Fibroblast of mammary gland (primary cell): ENCODE data around the gene PLEKHJ1.

Experiments used
- DNase-seq: peaks from one replicate; pipeline ENCODE4 v3.0.0-alpha.2; 2010; ENCODE audit warnings: low read depth
- H3K4me3 ChIP-seq: 2 replicates; pipeline ENCODE4 v1.5.1; 2011; ENCODE audit warnings: low read depth, mild to moderate bottlenecking, low read length, moderate library complexity; ENCODE audit not compliant: control insufficient read depth
- TF ChIP-seq, protein P1 (sequence below): conservative IDR thresholded peaks from 2 replicates; pipeline ENCODE4 v1.5.1; 2011; ENCODE audit warnings: low read depth, low read length, inconsistent platforms; ENCODE audit not compliant: control insufficient read depth, insufficient read depth

Gene PLEKHJ1

DNA sequence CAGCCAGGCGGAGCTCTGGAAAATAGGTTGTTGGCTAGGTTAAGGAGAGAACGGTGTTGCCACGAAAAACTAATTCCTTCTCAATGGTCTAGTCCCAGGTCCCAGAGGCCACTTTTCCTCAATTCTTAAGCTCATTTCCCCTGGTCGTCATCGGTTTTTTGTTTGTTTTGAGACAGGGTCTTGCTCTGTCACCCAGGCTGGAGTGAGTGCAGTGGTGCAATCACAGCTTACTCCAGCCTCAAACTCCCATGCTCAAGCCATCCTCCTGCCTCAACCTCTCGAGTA, 1.7 kb upstream of the PLEKHJ1 start:
- peak overlapping the region; percentile 76 for H3K4me3 ChIP-seq
- no peak for DNase-seq
- TF ChIP-seq, protein P1, sequence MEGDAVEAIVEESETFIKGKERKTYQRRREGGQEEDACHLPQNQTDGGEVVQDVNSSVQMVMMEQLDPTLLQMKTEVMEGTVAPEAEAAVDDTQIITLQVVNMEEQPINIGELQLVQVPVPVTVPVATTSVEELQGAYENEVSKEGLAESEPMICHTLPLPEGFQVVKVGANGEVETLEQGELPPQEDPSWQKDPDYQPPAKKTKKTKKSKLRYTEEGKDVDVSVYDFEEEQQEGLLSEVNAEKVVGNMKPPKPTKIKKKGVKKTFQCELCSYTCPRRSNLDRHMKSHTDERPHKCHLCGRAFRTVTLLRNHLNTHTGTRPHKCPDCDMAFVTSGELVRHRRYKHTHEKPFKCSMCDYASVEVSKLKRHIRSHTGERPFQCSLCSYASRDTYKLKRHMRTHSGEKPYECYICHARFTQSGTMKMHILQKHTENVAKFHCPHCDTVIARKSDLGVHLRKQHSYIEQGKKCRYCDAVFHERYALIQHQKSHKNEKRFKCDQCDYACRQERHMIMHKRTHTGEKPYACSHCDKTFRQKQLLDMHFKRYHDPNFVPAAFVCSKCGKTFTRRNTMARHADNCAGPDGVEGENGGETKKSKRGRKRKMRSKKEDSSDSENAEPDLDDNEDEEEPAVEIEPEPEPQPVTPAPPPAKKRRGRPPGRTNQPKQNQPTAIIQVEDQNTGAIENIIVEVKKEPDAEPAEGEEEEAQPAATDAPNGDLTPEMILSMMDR, result no peak

DNA sequence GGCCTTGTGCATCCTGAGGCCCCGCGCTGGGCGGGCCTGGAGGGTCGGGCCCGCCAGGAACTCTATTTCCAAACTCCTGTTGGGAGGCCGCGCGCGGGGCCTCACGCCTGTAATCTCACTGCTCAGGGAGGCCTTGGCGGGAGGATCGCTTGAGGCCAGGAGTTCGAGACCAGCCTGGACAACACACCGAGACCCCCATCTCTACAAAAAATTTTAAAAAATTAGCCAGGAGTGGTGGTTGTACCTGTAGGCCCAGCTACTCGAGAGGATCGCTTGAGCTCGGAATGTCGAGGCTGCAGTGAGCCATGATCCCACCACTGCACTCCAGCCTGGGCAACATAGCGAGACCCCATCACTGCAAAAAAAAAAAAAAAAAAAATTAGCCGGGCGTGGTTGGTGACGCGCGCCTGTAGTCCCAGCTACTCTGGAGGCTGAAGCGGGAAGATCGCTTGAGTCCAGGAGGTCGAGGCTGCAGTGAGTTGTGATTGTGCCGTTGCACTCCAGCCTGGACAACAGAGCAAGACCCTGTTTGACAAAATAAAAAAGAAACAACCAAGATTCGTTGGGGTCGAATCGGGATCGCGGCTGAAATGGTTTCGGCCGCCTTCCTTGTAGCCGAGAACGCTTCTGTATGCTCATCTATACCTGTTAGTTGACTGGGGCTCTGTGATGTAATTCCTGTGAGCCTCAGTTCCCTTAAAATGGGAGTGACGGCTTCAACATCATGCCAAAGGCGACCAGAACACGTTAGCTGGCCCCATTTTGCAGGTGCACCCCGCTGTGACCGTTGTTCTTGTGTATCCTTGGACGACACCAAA, 1.1 kb upstream of the PLEKHJ1 start:
- H3K4me3 ChIP-seq, result peak overlapping the region; percentile 76
- DNase-seq, result no peak
- TF ChIP-seq, protein P1, result no peak

DNA sequence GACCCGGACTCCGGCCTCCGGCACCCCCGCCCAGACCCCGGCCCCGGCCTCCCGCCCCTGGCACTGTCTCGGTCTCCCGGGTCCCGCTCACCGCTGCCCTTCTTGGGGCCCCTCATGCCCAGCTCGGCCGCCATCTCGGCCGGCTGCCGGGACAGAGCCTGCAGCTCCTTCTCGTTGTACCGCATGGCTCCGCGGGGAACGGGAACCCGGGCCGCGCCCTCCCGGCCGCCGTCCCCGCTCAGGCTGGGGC, 140 bp downstream of the PLEKHJ1 start:
- TF ChIP-seq, protein P1, result no peak
- DNase-seq, result no peak
- H3K4me3 ChIP-seq, result peak overlapping the region; percentile 76

DNA sequence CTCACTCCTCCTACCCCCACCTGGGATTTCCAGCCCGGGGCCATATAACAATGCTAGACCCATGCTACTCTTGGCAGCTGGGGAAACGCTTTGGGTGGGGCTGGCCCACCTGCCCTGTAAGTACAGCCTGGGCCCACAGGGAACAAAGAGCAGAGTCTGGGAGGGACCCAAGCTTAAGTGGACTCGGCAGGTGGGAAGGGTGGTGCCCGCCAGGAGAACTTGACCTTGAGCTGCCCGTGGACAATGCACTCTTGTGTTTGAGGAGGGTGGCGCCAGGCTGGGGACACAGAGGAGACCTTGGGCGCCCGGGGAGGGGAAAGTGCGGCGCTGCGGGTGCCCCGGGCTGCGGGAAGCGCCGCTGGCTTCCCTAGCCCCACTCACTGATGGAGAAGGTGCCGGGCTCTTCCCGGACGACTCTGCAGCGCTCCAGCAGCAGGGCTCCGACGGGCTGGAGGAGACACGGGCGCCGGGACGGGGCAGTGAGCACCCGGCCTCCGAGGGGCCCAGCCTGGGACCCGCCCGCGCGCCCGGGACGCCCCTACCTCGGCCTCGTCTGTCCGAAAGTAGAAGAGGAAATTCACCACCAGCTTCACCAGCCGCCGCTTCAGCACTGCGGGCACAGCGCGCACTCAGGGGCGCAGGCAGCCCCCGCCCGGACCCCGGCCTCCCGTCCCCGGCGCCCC, 607 bp downstream of the PLEKHJ1 start:
- peak overlapping the region; percentile 76 for H3K4me3 ChIP-seq
- TF ChIP-seq, protein P1, result no peak
- no peak for DNase-seq

DNA sequence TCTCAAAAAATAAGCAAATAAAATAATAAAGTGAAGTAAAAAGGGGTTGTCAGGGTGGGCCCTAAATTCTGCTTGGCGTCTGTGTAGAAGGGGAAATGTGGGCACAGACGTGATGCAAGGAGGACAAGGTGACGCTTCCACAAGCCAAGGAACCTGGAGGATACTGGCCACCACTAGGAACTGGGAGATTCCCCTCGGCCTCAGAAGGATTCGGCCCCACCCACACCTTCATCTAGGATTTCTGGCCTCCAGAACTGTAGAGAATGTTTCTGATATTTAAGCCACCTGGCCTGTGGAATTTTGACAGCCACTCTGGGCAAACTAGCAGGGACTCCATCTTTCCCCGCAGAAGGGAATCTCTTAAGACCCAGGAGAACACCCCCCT, 1.1 kb downstream of the PLEKHJ1 start:
- TF ChIP-seq, protein P1, result no peak
- no peak for DNase-seq
- H3K4me3 ChIP-seq, result peak overlapping the region; percentile 76

DNA sequence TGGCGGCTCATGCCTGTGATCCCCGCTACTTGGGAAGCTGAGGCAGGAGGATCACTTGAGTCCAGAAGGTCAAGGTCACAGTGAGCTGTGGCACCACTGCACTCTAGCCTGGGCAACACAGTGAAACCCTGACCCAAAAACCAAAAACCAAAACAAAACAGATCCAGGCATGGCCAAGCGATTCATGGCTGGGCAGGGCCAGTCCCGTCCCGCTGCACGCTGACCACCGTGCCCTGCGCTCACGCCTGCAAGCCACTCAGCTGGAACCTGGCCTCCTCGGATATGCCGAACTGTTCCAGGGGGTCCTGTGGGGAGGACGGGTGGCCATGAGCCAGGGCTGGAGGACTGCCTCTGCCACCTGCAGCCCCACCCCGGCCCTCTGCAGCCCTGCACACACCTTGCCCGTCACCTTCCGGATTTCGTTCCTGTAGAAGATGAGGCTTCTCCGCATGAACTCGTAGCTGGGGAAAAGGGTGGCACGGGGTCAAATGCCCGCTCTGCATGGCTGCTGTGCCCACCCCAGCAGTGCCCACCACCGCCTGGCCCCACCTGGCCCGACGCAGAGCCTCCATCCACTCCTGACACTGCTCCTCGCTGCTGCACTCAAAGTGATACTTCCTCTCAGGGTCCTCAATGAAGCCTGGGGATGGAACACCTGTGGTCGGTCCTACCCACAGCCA, 2.4 kb downstream of the PLEKHJ1 start:
- TF ChIP-seq, protein P1, result no peak
- no peak overlapping the region for H3K4me3 ChIP-seq
- no peak for DNase-seq
